Fibroblast of lung (primary cell): ENCODE results near the gene C1QC.

Source experiments
- CTCF ChIP-seq, 2 donors: IDR thresholded peaks in 1 of 2; conservative IDR thresholded peaks in 1 of 2; 1 replicate in 1 of 2; 2 replicates in 1 of 2; pipeline ENCODE4 v1.5.1; 2011 to 2012; ENCODE audit warnings: low read length in 2 of 2, control low read depth in 1 of 2, inconsistent platforms in 1 of 2, low read depth in 1 of 2, mild to moderate bottlenecking in 1 of 2
- EZH2 ChIP-seq: IDR thresholded peaks from 2 replicates; pipeline ENCODE4 v1.5.1; 2012; ENCODE audit warnings: low read length, control low read depth, mild to moderate bottlenecking; ENCODE audit errors: missing control alignments

GRCh38 chr1:22641247-22641646 is 2.2 kb upstream of the C1QC start:
- no peak for TF ChIP-seq CTCF (conservative IDR thresholded peaks at IDR 0.05 in 1 of 2, IDR thresholded peaks at IDR 0.05 in 1 of 2; ENCODE audit: low read depth in 1 of 2, low read length in 2 of 2)
- TF ChIP-seq EZH2 = no peak
